ENCODE measurements around the gene MACO1.

Gene MACO1

DNA sequence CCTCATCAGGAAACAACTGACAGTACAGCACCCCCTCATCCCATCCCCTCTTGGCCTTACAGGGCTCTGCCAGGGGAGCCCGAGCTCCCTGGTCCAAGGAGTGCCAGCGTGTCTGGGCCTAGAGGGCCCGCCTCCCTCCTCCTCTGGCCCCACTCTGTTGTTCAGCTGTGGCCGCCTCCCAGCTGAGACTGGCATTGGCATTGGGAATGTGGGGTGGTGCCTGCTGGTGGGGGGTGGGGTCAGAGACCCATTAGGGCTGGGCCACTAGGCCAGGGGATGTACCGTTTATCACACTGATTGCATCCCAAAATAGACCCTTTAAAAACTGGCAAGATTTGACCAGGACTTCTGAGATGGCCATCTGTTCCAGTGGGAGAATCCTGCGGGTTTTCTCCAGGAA lies 114.1 kb downstream of the MACO1 start:
- TF ChIP-seq CEBPB (IDR thresholded peaks at IDR 0.05) (no peak), ZBTB7A (IDR thresholded peaks at IDR 0.05; ENCODE audit: low read depth) (no peak; the same call in 1 of the 2 replicates), TCF12 (IDR thresholded peaks at IDR 0.05; ENCODE audit: low read depth) (no peak), YY1 (IDR thresholded peaks at IDR 0.05; ENCODE audit: low read depth) (no peak)

DNA sequence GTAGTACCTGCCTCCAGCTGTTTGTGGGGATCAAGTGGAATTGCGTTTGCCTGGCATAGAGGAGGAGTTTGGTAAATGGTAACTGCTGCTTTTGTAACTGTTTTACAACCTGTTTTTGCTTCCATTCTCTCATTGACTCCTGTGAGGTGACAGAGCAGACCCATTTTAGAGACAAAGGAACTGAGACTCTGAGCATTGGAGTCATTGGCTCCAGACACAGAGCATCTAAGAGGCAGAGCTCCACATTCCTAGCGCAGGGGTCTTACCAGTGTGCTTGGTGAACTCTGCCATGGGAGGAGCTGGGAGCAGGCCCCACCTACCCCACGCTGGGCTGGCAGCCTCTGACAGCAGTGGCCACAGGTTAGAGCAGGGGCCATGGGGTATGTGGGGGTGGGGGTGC lies 115.1 kb downstream of the MACO1 start:
- TF ChIP-seq CEBPB (IDR thresholded peaks at IDR 0.05) = no peak
- TF ChIP-seq TAF1 (IDR thresholded peaks at IDR 0.05; ENCODE audit: low read depth) = no peak
- TF ChIP-seq EP300 (IDR thresholded peaks at IDR 0.05; ENCODE audit: borderline replicate concordance) = no peak
- TF ChIP-seq, protein P1, sequence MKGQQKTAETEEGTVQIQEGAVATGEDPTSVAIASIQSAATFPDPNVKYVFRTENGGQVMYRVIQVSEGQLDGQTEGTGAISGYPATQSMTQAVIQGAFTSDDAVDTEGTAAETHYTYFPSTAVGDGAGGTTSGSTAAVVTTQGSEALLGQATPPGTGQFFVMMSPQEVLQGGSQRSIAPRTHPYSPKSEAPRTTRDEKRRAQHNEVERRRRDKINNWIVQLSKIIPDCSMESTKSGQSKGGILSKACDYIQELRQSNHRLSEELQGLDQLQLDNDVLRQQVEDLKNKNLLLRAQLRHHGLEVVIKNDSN (IDR thresholded peaks at IDR 0.05) = no peak
- TF ChIP-seq CREB1 (IDR thresholded peaks at IDR 0.05; ENCODE audit: low read depth) = no peak
- TF ChIP-seq TEAD4 (IDR thresholded peaks at IDR 0.05) = no peak
- TF ChIP-seq, protein P2, sequence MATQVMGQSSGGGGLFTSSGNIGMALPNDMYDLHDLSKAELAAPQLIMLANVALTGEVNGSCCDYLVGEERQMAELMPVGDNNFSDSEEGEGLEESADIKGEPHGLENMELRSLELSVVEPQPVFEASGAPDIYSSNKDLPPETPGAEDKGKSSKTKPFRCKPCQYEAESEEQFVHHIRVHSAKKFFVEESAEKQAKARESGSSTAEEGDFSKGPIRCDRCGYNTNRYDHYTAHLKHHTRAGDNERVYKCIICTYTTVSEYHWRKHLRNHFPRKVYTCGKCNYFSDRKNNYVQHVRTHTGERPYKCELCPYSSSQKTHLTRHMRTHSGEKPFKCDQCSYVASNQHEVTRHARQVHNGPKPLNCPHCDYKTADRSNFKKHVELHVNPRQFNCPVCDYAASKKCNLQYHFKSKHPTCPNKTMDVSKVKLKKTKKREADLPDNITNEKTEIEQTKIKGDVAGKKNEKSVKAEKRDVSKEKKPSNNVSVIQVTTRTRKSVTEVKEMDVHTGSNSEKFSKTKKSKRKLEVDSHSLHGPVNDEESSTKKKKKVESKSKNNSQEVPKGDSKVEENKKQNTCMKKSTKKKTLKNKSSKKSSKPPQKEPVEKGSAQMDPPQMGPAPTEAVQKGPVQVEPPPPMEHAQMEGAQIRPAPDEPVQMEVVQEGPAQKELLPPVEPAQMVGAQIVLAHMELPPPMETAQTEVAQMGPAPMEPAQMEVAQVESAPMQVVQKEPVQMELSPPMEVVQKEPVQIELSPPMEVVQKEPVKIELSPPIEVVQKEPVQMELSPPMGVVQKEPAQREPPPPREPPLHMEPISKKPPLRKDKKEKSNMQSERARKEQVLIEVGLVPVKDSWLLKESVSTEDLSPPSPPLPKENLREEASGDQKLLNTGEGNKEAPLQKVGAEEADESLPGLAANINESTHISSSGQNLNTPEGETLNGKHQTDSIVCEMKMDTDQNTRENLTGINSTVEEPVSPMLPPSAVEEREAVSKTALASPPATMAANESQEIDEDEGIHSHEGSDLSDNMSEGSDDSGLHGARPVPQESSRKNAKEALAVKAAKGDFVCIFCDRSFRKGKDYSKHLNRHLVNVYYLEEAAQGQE (IDR thresholded peaks at IDR 0.05; ENCODE audit: low read depth) = no peak
- TF ChIP-seq EGR1 (IDR thresholded peaks at IDR 0.05) = no peak
- TF ChIP-seq TCF12 (IDR thresholded peaks at IDR 0.05; ENCODE audit: low read depth) = no peak

DNA sequence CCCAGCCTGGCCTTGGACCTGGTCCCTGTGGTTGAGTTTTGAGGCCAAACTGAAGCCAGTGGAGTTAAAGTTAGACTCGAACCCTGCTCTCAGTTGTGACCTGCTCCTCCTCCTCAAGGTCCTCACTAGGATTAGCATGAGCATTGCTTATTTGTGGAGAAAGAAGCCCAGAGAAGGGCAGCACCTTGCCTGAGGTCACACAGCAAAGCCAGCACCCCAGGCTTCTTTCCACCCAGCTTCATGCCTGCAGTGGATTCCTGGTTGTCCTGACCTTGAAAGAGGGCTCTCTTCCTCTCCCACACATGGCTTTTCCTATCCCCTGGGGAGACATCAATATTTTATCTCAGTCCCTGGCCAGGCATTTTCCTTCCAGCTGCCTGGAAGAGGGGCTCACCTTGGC lies 115.5 kb downstream of the MACO1 start:
- TF ChIP-seq, protein P1 (IDR thresholded peaks at IDR 0.05) = no peak
- TF ChIP-seq NFIC (IDR thresholded peaks at IDR 0.05) (no peak), ZBTB7A (IDR thresholded peaks at IDR 0.05; ENCODE audit: low read depth) (no peak), TCF12 (IDR thresholded peaks at IDR 0.05; ENCODE audit: low read depth) (no peak), TEAD4 (IDR thresholded peaks at IDR 0.05) (no peak), CEBPB (IDR thresholded peaks at IDR 0.05) (no peak), YY1 (IDR thresholded peaks at IDR 0.05; ENCODE audit: low read depth) (no peak), EGR1 (IDR thresholded peaks at IDR 0.05) (no peak), TAF1 (IDR thresholded peaks at IDR 0.05; ENCODE audit: low read depth) (no peak), CREB1 (IDR thresholded peaks at IDR 0.05; ENCODE audit: low read depth) (no peak), RAD21 (IDR thresholded peaks at IDR 0.05; ENCODE audit: low read depth) (no peak), FOXM1 (IDR thresholded peaks at IDR 0.05; ENCODE audit: borderline replicate concordance, low read depth) (no peak)
- TF ChIP-seq, protein P2 (IDR thresholded peaks at IDR 0.05; ENCODE audit: low read depth) = no peak
- TF ChIP-seq, protein P3, sequence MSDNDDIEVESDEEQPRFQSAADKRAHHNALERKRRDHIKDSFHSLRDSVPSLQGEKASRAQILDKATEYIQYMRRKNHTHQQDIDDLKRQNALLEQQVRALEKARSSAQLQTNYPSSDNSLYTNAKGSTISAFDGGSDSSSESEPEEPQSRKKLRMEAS (IDR thresholded peaks at IDR 0.05) = no peak

DNA sequence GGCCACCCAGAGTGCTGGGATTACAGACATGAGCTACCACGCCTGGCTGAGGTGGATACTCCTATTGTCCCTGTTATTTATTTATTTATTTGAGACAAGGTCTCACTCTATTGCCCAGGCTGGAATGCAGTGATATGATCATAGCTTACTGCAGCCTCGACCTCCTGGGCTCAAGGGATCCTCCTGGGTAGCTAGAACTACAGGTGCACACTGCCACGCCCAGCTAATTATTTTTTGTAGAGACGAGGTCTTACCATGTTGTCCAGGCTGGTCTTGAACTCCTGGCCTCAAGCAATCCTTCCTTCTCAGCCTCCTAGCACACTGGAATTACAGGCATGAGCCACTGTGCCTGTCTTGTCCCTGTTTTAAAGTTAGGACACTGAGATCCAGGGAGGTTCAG lies 117.9 kb downstream of the MACO1 start:
- TF ChIP-seq EGR1 (IDR thresholded peaks at IDR 0.05) = no peak
- TF ChIP-seq NFIC (IDR thresholded peaks at IDR 0.05) = no peak
- TF ChIP-seq CEBPB (IDR thresholded peaks at IDR 0.05) = no peak
- TF ChIP-seq FOXM1 (IDR thresholded peaks at IDR 0.05; ENCODE audit: borderline replicate concordance, low read depth) = no peak
- TF ChIP-seq RAD21 (IDR thresholded peaks at IDR 0.05; ENCODE audit: low read depth) = no peak
- no peak for TF ChIP-seq TCF12 (IDR thresholded peaks at IDR 0.05; ENCODE audit: low read depth)
- no peak for TF ChIP-seq YY1 (IDR thresholded peaks at IDR 0.05; ENCODE audit: low read depth)
- TF ChIP-seq, protein P2 (IDR thresholded peaks at IDR 0.05; ENCODE audit: low read depth) = no peak
- no peak for TF ChIP-seq EP300 (IDR thresholded peaks at IDR 0.05; ENCODE audit: borderline replicate concordance)
- TF ChIP-seq, protein P1 (IDR thresholded peaks at IDR 0.05) = no peak
- TF ChIP-seq TEAD4 (IDR thresholded peaks at IDR 0.05) = no peak
- TF ChIP-seq CREB1 (IDR thresholded peaks at IDR 0.05; ENCODE audit: low read depth) = no peak
- TF ChIP-seq ZBTB7A (IDR thresholded peaks at IDR 0.05; ENCODE audit: low read depth) = no peak
- TF ChIP-seq TAF1 (IDR thresholded peaks at IDR 0.05; ENCODE audit: low read depth) = no peak
- TF ChIP-seq, protein P3 (IDR thresholded peaks at IDR 0.05) = no peak
